CD4-positive, alpha-beta T cell (primary cell): Measurements from ENCODE around the gene CAPN10. TPM values are rescaled to one million over a fixed set of nuclear protein-coding genes. Genes with fewer than 3 reads are reported as not detected.

Experiments
- ATAC-seq: fragments of 200-7000 bp; cut with Tn5 transposase; one replicate; pipeline ENCODE4 v1.10.0; 2022; ENCODE audit warnings: mild to moderate bottlenecking; ENCODE audit not compliant: poor library complexity
- CTCF ChIA-PET: fragments of 350-600 bp; sonication (Branson Sonifier 250); formaldehyde crosslinking; loops from one replicate; lab custom pipeline; 2021; ENCODE audit warnings: antibody characterized with exemption, inconsistent platforms; lab: Charles Lee
- POLR2A ChIA-PET: fragments of 350-600 bp; sonication (Branson Sonifier 250); formaldehyde crosslinking; loops from one replicate; lab custom pipeline; 2021; ENCODE audit warnings: antibody characterized with exemption, inconsistent platforms; lab: Charles Lee
- DNase-seq, 14 experiments: peaks; one replicate each; pipeline ENCODE4 v3.0.0-alpha.2; 2013 to 2020; ENCODE audit warnings: mixed read lengths in 2 of 14
- H3K27ac ChIP-seq, 2 donors: one replicate each; pipeline versions ENCODE4 v1.5.1 to v1.7.0; 2013; ENCODE audit warnings: low read length in 2 of 2, low read depth in 1 of 2, mild to moderate bottlenecking in 1 of 2
- H3K27me3 ChIP-seq, 2 experiments: 1 replicate in 1 of 2; 2 replicates in 1 of 2; pipeline versions ENCODE4 v1.6.1 to v1.7.0; 2013; ENCODE audit warnings: low read length in 2 of 2, control low read depth in 1 of 2, mild to moderate bottlenecking in 1 of 2, moderate library complexity in 1 of 2; ENCODE audit not compliant: insufficient read depth in 2 of 2, control insufficient read depth in 1 of 2
- H3K36me3 ChIP-seq: one replicate; pipeline ENCODE4 v1.6.1; 2013; ENCODE audit warnings: low read length, control low read depth; ENCODE audit not compliant: insufficient read depth
- H3K4me1 ChIP-seq: one replicate; pipeline ENCODE4 v1.6.1; 2013; ENCODE audit warnings: low read length, control low read depth; ENCODE audit not compliant: insufficient read depth
- H3K4me3 ChIP-seq: one replicate; pipeline ENCODE4 v1.5.1; 2013; ENCODE audit warnings: mild to moderate bottlenecking, low read length, moderate library complexity
- H3K9me3 ChIP-seq, 2 experiments: 1 replicate in 1 of 2; 2 replicates in 1 of 2; pipeline versions ENCODE4 v1.6.1 to v1.7.0; 2013; ENCODE audit warnings: low read length in 2 of 2, mild to moderate bottlenecking in 2 of 2, control low read depth in 1 of 2, moderate library complexity in 1 of 2; ENCODE audit not compliant: control insufficient read depth in 1 of 2, insufficient read depth in 1 of 2
- H3K27ac Mint-ChIP-seq: one replicate; pipeline ENCODE4 v1.8.0; 2020; ENCODE audit warnings: mixed read lengths
- H3K27me3 Mint-ChIP-seq: one replicate; pipeline ENCODE4 v1.8.0; 2021; ENCODE audit warnings: mixed read lengths
- H3K36me3 Mint-ChIP-seq: one replicate; pipeline ENCODE4 v1.8.0; 2021; ENCODE audit warnings: low read depth, mixed read lengths
- H3K4me1 Mint-ChIP-seq: one replicate; pipeline ENCODE4 v1.8.0; 2021; ENCODE audit warnings: low read depth, mixed read lengths
- H3K4me3 Mint-ChIP-seq: one replicate; pipeline ENCODE4 v1.8.0; 2020; ENCODE audit warnings: mild to moderate bottlenecking, mixed read lengths
- H3K9me3 Mint-ChIP-seq: one replicate; pipeline ENCODE4 v1.8.0; 2020; ENCODE audit warnings: mixed read lengths
- intact Hi-C, 2 experiments: fragments of 100-400 bp; cut with DNase I in 1 of 2; cut with micrococcal nuclease in 1 of 2; formaldehyde crosslinking; loops; one replicate each; pipeline versions ENCODE4 v1.15.1 to v1.9.0; 2023 to 2025; cut with DNase I, micrococcal nuclease
- total RNA-seq, 174 experiments: library from RNA in 2 of 174; stranded (reverse) in 2 of 174; gene quantifications; one replicate each; pipeline ENCODE4 v1.2.3 and lab custom pipeline; 2021 to 2026
- TF ChIP-seq, protein P1 (sequence below): fragments of 200-600 bp; IDR thresholded peaks from one replicate; pipeline ENCODE4 v1.8.0; 2022; ENCODE audit warnings: antibody characterized with exemption, mild to moderate bottlenecking

Gene CAPN10
- total RNA-seq, 2 experiments from 2014 or later = 40.6 to 42.1 TPM

DNA sequence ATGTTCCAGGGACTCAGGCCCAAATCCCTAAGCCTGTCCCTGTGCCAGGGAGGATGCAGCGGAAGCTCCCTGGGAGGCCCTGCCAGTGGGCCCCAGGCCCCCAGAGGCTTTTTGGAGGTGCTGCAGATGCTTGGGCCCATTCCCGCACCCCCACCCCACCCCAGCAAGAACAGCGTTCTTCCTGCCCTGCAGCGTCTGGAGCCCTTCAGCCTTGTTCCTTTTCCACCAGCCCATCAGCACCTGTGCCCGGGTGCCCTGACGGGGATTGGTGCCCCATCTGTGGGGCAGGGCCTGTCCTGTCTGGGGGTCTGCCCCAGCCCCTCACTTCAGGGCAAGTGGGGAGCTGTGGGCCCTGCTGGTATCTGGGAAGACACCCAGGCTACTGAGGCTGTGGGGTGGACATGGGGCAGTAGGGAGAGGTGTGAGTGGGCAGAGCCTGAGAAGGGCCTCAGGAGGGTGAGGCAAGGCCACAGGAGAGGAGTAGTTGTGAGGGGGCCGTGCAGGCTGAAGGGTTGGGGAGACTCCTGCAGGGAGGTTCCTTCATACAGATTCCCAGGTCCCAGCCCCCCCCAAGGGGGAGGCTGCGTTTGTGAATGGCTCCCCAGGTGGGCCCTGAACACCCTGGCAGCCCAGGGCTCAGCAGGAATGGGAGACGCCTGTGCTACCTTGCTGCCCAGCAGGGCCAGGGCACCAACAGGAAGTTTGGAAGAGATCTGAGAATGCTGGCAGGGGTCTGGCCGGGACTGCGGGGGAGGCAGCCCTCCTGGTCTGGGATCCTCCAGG, 15.8 kb upstream of the CAPN10 start:
- Histone ChIP-seq H3K9me3 (no peaks in the 10 kb centered on the region), H3K27me3 (no peaks in the 10 kb centered on the region), H3K36me3 (peaks cover 43% of the 10 kb centered on the region), H3K4me1 (peaks cover 71% of the 10 kb centered on the region), H3K4me3 (peak overlapping the region; percentile 74), H3K27ac (peak overlapping the region in 1 of 2 donors; percentile 17)
- Mint-ChIP-seq H3K4me3 (peak overlapping the region; percentile 74), H3K27me3 (no peaks in the 10 kb centered on the region), H3K4me1 (peaks cover 45% of the 10 kb centered on the region), H3K36me3 (peaks cover 47% of the 10 kb centered on the region), H3K9me3 (no peaks in the 10 kb centered on the region), H3K27ac (peak overlapping the region; percentile 82)
- DNase-seq (peak in 1 of 14 experiments; percentile 31), ATAC-seq (no peak)
- TF ChIP-seq, protein P1, sequence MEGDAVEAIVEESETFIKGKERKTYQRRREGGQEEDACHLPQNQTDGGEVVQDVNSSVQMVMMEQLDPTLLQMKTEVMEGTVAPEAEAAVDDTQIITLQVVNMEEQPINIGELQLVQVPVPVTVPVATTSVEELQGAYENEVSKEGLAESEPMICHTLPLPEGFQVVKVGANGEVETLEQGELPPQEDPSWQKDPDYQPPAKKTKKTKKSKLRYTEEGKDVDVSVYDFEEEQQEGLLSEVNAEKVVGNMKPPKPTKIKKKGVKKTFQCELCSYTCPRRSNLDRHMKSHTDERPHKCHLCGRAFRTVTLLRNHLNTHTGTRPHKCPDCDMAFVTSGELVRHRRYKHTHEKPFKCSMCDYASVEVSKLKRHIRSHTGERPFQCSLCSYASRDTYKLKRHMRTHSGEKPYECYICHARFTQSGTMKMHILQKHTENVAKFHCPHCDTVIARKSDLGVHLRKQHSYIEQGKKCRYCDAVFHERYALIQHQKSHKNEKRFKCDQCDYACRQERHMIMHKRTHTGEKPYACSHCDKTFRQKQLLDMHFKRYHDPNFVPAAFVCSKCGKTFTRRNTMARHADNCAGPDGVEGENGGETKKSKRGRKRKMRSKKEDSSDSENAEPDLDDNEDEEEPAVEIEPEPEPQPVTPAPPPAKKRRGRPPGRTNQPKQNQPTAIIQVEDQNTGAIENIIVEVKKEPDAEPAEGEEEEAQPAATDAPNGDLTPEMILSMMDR = no peak
- CTCF ChIA-PET = interaction anchor here (2.1 kb wide), 1 partner anchor 9 kb away, joined by 8 read pairs; no protein-coding TSS in a partner anchor
- intact Hi-C loops = no loop called here
- POLR2A ChIA-PET = interaction anchor here (1.0 kb wide), 1 partner anchor 10 kb away, joined by 3 read pairs; no protein-coding TSS in a partner anchor

DNA sequence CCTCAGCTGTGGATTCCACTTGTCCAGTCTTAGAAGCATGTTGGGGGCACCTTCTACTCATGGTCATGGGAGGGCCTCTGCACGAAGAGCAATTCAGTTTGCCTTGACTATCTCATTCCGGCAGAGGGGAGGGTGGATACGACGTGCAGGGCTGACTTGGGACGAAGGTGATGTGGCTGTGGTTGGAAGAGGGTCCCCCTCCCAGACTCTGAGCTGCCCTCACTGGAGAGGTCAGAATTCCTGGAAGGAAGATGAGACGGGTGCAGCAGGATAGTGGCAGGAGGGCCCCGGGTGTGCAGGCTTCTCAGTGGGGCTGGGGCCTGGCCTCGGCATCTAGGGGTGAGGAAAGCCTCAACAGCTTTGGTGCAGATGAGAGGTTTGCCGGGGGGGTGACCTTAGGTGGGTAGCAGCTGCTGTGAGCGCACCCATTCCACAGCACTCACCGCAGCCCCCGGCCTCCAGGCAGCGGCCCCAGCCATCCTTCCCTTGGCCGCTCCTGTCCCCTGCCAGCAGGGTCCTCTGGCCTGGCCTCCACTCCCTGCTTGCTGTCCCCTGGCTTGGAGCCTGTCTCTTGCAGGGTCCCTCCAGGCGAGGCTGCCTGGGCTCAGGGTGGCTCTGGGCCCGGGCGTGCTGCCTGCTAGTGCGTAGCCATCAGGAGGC, 15.1 kb upstream of the CAPN10 start:
- peaks cover 51% of the 10 kb centered on the region for H3K36me3 ChIP-seq
- Mint-ChIP-seq H3K27ac (peak overlapping the region; percentile 82), H3K4me3 (peak overlapping the region; percentile 74), H3K27me3 (no peaks in the 10 kb centered on the region), H3K36me3 (peaks cover 44% of the 10 kb centered on the region), H3K4me1 (peaks cover 38% of the 10 kb centered on the region), H3K9me3 (no peaks in the 10 kb centered on the region)
- CTCF ChIA-PET = interaction anchor here (2.1 kb wide), 1 partner anchor 9 kb away, joined by 8 read pairs; no protein-coding TSS in a partner anchor
- H3K27me3 ChIP-seq = no peaks in the 10 kb centered on the region
- H3K27ac ChIP-seq = no peak overlapping the region
- DNase-seq (no peak), ATAC-seq (no peak)
- no peaks in the 10 kb centered on the region for H3K9me3 ChIP-seq
- POLR2A ChIA-PET = interaction anchor here (1.0 to 2.6 kb wide), 3 partner anchors 11 to 15 kb away, joined by 3 to 11 read pairs (median 4); partner anchors contain the start of genes CAPN10 and DUSP28
- H3K4me1 ChIP-seq = peaks cover 64% of the 10 kb centered on the region
- intact Hi-C loops = no loop called here
- TF ChIP-seq, protein P1 = no peak
- H3K4me3 ChIP-seq = no peak overlapping the region

DNA sequence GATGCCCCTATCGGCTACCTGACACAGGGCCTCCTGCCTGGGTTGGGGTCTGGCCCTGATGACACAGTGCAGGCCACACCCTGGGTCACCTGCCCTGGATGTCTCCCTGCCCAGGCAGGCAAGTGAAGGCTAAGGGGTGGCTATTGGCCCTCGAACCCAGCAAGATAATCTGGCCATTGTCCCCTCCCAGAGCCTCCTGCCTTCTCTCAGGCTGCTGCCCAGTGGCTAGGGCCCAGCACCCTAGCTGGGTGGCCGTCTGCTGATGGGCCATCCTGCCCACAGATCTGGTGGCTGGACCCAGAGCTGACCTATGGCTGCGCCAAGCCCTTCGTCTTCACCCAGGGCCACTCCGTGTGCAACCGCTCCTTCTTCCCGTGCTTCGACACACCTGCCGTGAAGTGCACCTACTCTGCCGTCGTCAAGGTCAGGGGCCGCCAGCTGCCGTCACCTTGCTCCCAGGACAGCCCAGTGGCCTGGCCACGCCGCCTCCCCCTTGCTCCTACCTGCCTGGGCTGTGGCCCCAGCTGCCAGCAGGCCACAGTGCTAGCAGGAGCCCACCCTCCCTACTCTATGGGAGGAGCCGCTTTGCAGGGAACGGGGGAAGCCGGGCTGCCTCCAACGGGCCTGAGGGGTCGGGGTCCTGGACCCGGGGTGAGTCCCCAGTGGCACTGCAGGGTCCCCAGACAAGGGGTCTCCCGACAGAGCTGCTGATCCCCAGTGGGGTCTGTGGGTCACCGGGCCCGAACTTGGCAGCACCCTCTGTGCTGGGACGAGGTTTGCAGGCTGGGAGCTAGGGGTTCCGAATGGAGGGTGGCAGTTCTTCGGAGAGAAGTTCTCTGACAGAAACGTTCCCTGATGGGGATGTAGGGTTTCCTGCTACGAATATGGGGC, 14.1 kb upstream of the CAPN10 start:
- intact Hi-C loops = no loop called here
- H3K36me3 Mint-ChIP-seq = peaks cover 39% of the 10 kb centered on the region
- ATAC-seq = no peak
- Histone ChIP-seq H3K4me1 (peaks cover 60% of the 10 kb centered on the region), H3K4me3 (no peak overlapping the region), H3K9me3 (no peaks in the 10 kb centered on the region), H3K27me3 (no peaks in the 10 kb centered on the region), H3K36me3 (peaks cover 60% of the 10 kb centered on the region), H3K27ac (no peak overlapping the region)
- peak overlapping the region; percentile 30 for H3K27ac Mint-ChIP-seq
- no peaks in the 10 kb centered on the region for H3K9me3 Mint-ChIP-seq
- ChIA-PET CTCF (interaction anchor here (2.1 kb wide), 1 partner anchor 8 kb away, joined by 8 read pairs; no protein-coding TSS in a partner anchor), POLR2A (interaction anchor here (1.0 to 2.6 kb wide), 3 partner anchors 11 to 14 kb away, joined by 4 to 11 read pairs (median 6); partner anchors contain the start of genes CAPN10 and DUSP28)
- TF ChIP-seq, protein P1 = no peak
- H3K4me3 Mint-ChIP-seq = peak overlapping the region; percentile 25
- peaks cover 29% of the 10 kb centered on the region for H3K4me1 Mint-ChIP-seq
- no peaks in the 10 kb centered on the region for H3K27me3 Mint-ChIP-seq
- no peak for DNase-seq
